GM12875 (cell line): ENCODE data around the gene RXRA.

Experiments used
- H3K4me3 ChIP-seq: one replicate; pipeline ENCODE4 v1.5.1; 2011; ENCODE audit warnings: low read depth, low read length, control low read depth
- CTCF ChIP-seq: IDR thresholded peaks from 2 replicates; pipeline ENCODE4 v1.5.1; 2011; ENCODE audit warnings: low read depth, mild to moderate bottlenecking, control low read depth, inconsistent platforms, low read length, moderate library complexity, borderline replicate concordance; ENCODE audit not compliant: insufficient read depth

The RXRA gene

GRCh38 chr9:134431095-134431494 is 104.8 kb downstream of the RXRA start:
- H3K4me3 ChIP-seq = no peak overlapping the region
- TF ChIP-seq CTCF = no peak

GRCh38 chr9:134431626-134432025 is 105.4 kb downstream of the RXRA start:
- H3K4me3 ChIP-seq = no peak overlapping the region
- no peak for TF ChIP-seq CTCF

DNA sequence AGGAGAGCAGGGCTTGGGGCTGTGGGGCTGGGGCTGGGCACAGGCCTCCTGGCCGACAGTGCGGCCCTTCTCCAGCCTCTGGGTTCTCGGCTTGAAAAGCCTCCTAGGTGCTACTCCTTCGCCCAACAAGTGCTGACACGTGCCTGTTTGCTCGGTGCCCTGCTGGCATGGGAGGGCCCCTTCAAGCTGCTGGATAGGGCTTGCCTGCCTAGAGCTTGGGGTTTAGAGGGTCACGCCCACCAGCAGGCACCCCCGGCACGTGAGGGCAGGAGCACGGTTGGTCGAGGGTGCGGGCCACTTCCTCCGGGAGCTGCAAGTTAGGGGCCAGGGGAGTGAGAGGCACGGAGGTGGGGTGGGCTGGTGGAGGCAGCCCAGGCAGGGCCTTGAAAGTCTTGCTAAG is 106.2 kb downstream of the RXRA start:
- no peak for TF ChIP-seq CTCF
- no peak overlapping the region for H3K4me3 ChIP-seq

GRCh38 chr9:134433101-134433500 is 106.8 kb downstream of the RXRA start:
- no peak for TF ChIP-seq CTCF
- H3K4me3 ChIP-seq = no peak overlapping the region

GRCh38 chr9:134433909-134434882 is 107.9 kb downstream of the RXRA start:
- no peak for TF ChIP-seq CTCF
- H3K4me3 ChIP-seq = no peak overlapping the region

DNA sequence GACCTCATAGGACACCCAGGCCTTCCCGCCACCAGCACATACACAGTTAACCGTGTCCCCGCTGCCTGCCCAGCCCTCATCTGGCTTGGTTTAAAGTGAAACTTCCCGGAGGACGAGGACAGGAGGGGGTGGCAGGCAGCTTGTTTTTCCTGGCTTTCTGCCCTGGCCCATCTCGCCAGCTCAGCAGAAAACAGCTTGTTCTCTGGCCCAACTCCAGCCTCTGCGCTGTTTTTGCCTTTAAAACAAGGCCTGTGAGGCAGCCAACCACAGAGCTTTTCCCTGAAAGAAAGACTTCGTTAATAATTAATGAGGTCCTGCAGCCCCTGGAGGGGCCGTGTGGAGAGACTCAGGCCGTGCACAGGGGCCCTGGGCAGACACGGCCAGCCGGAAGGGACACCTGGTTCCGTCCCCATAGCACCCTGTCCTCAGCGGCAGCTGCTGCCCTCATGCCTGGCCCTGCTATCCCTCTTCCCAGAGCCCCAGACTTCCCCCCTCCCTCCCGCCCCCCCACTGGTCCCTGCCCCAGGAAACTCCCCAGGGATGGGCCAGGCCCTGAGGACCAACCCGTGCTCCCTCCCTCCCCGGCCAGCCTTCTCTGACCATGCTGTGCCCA is 108.7 kb downstream of the RXRA start:
- no peak for TF ChIP-seq CTCF
- H3K4me3 ChIP-seq = no peak overlapping the region
